Bronchial epithelial cell (primary cell): Measurements from ENCODE around the gene DCD. TPM values are rescaled to one million over a fixed set of nuclear protein-coding genes. Genes with fewer than 3 reads are reported as not detected.

ENCODE experiments used
- DNase-seq: peaks from one replicate; pipeline ENCODE4 v3.0.0-alpha.2; 2010; ENCODE audit warnings: low read depth
- FAIRE-seq: peaks from 2 replicates; lab custom pipeline; 2011; peaks lifted over from hg19 to GRCh38; lab: Jason Lieb, UNC
- H3K27me3 ChIP-seq: 2 replicates; pipeline ENCODE4 v1.5.1; 2011; ENCODE audit warnings: low read length; ENCODE audit not compliant: control insufficient read depth, insufficient read depth
- H3K36me3 ChIP-seq: 2 replicates; pipeline ENCODE4 v1.5.1; 2011; ENCODE audit warnings: low read length; ENCODE audit not compliant: control insufficient read depth, insufficient read depth
- H3K4me3 ChIP-seq: 2 replicates; pipeline ENCODE4 v1.5.1; 2011; ENCODE audit warnings: mild to moderate bottlenecking, low read depth, low read length, control low read depth
- total RNA-seq: library from RNA; depleted of rRNA; stranded (reverse); fragments of >200 nt; gene quantifications from 2 replicates; pipeline ENCODE4 v1.2.1, GENCODE V29; 2014
- TF ChIP-seq, protein P1 (sequence below): IDR thresholded peaks from 2 replicates; pipeline ENCODE4 v1.5.1; 2011; ENCODE audit warnings: mild to moderate bottlenecking, moderate library complexity, low read length, control low read depth, inconsistent platforms; ENCODE audit not compliant: insufficient read depth, severe bottlenecking

The DCD gene, protein sequence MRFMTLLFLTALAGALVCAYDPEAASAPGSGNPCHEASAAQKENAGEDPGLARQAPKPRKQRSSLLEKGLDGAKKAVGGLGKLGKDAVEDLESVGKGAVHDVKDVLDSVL
- not detected in 2 replicates for total RNA-seq

GRCh38 chr12:54648265-54648664, at the start of gene DCD:
DCD (minus strand) TSS chr12:54648365; CDS start chr12:54648303, 62 bp downstream.
- Histone ChIP-seq H3K36me3 (no peaks in the 10 kb centered on the region), H3K4me3 (no peak within 1 kb of the TSS), H3K27me3 (peaks cover 6% of the 10 kb centered on the region)
- DNase-seq (no peak), FAIRE-seq (no peak)
- TF ChIP-seq, protein P1, sequence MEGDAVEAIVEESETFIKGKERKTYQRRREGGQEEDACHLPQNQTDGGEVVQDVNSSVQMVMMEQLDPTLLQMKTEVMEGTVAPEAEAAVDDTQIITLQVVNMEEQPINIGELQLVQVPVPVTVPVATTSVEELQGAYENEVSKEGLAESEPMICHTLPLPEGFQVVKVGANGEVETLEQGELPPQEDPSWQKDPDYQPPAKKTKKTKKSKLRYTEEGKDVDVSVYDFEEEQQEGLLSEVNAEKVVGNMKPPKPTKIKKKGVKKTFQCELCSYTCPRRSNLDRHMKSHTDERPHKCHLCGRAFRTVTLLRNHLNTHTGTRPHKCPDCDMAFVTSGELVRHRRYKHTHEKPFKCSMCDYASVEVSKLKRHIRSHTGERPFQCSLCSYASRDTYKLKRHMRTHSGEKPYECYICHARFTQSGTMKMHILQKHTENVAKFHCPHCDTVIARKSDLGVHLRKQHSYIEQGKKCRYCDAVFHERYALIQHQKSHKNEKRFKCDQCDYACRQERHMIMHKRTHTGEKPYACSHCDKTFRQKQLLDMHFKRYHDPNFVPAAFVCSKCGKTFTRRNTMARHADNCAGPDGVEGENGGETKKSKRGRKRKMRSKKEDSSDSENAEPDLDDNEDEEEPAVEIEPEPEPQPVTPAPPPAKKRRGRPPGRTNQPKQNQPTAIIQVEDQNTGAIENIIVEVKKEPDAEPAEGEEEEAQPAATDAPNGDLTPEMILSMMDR, result no peak

GRCh38 chr12:54697851-54698250, 49.7 kb upstream of the DCD start:
- FAIRE-seq (no peak), DNase-seq (no peak)
- TF ChIP-seq, protein P1, result no peak
- Histone ChIP-seq H3K36me3 (no peaks in the 10 kb centered on the region), H3K27me3 (no peaks in the 10 kb centered on the region), H3K4me3 (no peak overlapping the region)

GRCh38 chr12:54692353-54692752, 44.2 kb upstream of the DCD start:
- Histone ChIP-seq H3K4me3 (no peak overlapping the region), H3K36me3 (no peaks in the 10 kb centered on the region), H3K27me3 (no peaks in the 10 kb centered on the region)
- DNase-seq, result no peak
- FAIRE-seq, result no peak
- TF ChIP-seq, protein P1, result no peak

DNA sequence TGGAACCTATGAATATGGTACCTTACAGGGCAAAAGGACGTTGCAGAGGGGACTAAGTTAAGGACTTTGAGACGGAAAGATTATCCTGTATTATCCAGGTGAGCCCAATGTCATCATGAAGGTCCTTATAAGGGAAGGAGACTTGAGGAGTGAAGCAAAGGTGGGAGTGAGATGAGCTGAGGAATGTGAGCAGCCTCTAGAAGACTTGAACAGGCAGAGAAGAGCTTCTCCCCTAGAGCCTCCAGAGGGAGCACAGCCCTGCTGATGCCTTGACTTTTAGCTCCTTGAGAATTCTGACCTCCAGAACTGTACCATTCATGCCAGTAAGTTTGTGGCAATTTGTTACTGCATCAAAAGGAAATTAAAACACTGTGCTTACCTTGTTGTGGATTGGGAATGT, 41.8 kb upstream of the DCD start:
- DNase-seq (no peak), FAIRE-seq (no peak)
- TF ChIP-seq, protein P1, result peak; percentile 36
- no peaks in the 10 kb centered on the region for H3K27me3 ChIP-seq
- no peaks in the 10 kb centered on the region for H3K36me3 ChIP-seq
- no peak overlapping the region for H3K4me3 ChIP-seq

- no peaks in the 10 kb centered on the region for H3K36me3 ChIP-seq
- DNase-seq (no peak), FAIRE-seq (peak; percentile 13)
- no peak overlapping the region for H3K4me3 ChIP-seq
- TF ChIP-seq, protein P1, result no peak
- H3K27me3 ChIP-seq, result no peaks in the 10 kb centered on the region
Observed at GRCh38 chr12:54689034-54689372, 40.8 kb upstream of the DCD start.
